Measurements from ENCODE around the gene CNPPD1. TPM values are rescaled to one million over a fixed set of nuclear protein-coding genes. Genes with fewer than 3 reads are reported as not detected.

The CNPPD1 gene
- total RNA-seq, 4 donors from 2014 or later: 35.9 to 55.5 (median 44.2) TPM

GRCh38 chr2:219125886-219126270 is 50.8 kb downstream of the CNPPD1 start:
- TF ChIP-seq, protein P1, sequence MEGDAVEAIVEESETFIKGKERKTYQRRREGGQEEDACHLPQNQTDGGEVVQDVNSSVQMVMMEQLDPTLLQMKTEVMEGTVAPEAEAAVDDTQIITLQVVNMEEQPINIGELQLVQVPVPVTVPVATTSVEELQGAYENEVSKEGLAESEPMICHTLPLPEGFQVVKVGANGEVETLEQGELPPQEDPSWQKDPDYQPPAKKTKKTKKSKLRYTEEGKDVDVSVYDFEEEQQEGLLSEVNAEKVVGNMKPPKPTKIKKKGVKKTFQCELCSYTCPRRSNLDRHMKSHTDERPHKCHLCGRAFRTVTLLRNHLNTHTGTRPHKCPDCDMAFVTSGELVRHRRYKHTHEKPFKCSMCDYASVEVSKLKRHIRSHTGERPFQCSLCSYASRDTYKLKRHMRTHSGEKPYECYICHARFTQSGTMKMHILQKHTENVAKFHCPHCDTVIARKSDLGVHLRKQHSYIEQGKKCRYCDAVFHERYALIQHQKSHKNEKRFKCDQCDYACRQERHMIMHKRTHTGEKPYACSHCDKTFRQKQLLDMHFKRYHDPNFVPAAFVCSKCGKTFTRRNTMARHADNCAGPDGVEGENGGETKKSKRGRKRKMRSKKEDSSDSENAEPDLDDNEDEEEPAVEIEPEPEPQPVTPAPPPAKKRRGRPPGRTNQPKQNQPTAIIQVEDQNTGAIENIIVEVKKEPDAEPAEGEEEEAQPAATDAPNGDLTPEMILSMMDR (IDR thresholded peaks at IDR 0.05; ENCODE audit: low read depth): no peak

DNA sequence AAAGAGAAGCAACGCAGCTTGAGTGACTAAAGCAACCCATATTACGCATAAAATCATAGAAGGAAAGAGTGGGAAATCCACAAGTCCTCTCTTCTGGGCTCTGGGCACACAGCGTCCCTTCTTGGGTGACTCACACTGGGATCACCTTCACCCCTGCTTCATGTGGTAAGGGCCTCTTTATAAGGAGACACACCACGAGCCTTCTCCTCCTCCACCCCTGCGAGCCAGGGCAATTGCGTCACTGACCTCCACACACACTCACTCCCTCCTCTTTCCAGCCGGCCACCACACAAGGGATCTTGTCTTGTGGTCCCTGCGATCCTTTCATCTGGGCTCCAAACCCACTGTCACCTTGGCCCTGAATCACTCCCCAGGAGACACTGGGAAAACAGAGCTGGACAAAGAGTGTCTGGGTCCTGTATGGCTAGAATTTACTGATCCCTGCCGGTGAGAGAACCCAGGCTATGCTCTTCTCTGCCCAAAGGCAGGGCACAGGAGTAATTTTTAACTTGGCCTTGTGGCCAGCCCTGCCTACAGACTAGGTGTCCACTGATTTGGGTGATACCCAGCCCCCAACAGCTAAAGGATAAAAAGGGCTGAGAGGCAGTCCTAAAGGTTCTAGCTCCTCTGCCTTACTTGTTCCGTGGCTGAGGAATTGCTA is 51.4 kb downstream of the CNPPD1 start:
- TF ChIP-seq, protein P1 (IDR thresholded peaks at IDR 0.05; ENCODE audit: low read depth): no peak

DNA sequence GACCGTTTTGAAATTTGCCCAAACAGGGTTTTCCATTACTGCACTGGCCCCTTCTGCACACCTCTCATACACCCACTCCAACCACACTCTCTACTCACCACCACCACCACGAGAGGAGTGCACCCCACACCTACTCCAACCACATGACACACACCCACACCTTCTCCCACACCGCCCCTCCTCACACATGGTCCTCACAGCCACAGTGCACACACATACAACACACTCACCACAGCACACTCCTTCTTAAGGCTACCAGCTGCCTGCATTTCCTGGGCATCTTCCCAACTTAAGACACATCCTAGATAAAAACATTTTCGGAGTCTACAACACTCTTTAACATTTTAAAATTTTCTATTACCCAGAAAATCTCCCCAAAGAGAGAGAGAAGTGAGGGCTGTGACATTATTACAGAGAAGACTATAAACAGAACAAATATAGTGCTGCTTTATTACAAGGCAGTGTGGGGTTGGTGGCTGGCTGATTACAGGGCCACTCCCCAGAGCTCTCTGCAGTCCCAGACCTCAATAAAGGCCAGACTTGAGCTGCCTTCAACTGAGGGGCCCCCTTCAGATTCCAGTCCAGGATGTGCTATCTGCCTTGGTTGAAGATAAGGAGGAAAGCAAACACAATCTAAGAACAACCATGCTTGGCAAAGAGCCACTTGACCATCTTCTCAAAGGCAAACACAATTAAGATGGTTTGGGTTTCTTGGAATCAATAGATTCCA is 52.2 kb downstream of the CNPPD1 start:
- TF ChIP-seq, protein P1 (IDR thresholded peaks at IDR 0.05; ENCODE audit: low read depth): no peak

DNA sequence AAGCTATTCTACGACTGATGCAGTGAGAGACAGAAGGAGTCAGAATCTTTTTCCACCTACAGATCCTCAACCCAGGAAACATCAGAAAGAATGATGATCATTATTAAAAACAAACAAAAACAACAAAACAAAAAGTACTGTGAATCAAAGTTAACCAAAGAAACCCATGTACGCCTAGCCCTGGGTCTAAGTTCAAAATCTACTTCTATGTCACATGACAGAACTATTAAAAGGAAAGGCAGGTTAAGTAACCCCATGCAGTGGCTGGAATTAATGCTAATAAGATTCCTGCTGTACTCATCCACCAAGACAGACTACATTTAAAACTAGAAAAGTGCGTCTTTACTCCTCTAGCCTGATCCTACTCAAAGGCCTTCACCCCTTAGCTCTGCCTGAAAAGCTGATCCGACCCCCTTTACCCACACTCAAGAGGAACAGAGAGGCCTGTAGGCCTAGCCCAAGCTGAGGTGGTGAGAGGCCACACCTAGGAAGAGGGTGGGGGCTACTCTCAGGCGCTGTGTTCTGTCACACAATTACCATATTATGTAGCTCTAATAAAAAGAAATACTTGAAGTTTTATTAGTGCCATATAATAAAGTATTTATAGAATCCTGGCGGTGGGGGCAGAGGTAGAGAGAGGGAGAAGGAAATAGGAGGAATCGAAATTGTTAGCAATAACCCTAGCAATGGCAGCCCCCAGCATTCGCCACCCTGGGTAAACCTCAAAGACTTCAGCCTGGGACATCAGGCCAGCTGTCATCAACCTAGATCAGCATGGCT is 53.2 kb downstream of the CNPPD1 start:
- TF ChIP-seq, protein P1 (IDR thresholded peaks at IDR 0.05; ENCODE audit: low read depth): no peak

- TF ChIP-seq, protein P1 (IDR thresholded peaks at IDR 0.05; ENCODE audit: low read depth): no peak
Observed at GRCh38 chr2:219122202-219122980, 54.3 kb downstream of the CNPPD1 start.

Other genes starting within 250 kb of the CNPPD1 start
- gene CDK5R2, start 217.3 kb downstream of the CNPPD1 start, total RNA-seq: not detected
- gene FEV, start 191.7 kb downstream of the CNPPD1 start, total RNA-seq: not detected
- not detected for gene CRYBA2, start 183.5 kb downstream of the CNPPD1 start, total RNA-seq
- not detected for gene CFAP65, start 135.4 kb downstream of the CNPPD1 start, total RNA-seq
- under 1 TPM in 1 of 4 donors, not detected in 3; 0.33 TPM for gene IHH, start 116.0 kb downstream of the CNPPD1 start, total RNA-seq
- gene NHEJ1, start 16.1 kb downstream of the CNPPD1 start, total RNA-seq: 10 to 100 TPM; 14.3 to 27.7 (median 19.4) TPM
- under 1 TPM; 0.38 to 0.82 (median 0.67) TPM for gene SLC23A3, start 6.9 kb downstream of the CNPPD1 start, total RNA-seq
- 10 to 100 TPM; 30.7 to 67.0 (median 62.9) TPM for gene RETREG2, start 1.4 kb upstream of the CNPPD1 start, total RNA-seq
- gene ZFAND2B, start 29.9 kb upstream of the CNPPD1 start, total RNA-seq: 10 to 100 TPM; 28.0 to 60.3 (median 43.7) TPM
- 10 to 100 TPM in 3 of 4 donors, 1 to 10 TPM in 1; 8.2 to 31.6 (median 24.7) TPM for gene ABCB6, start 42.0 kb upstream of the CNPPD1 start, total RNA-seq
- 10 to 100 TPM; 29.0 to 54.1 (median 30.3) TPM for gene ATG9A, start 52.7 kb upstream of the CNPPD1 start, total RNA-seq
- gene ANKZF1, start 52.9 kb upstream of the CNPPD1 start, total RNA-seq: 10 to 100 TPM; 16.8 to 62.5 (median 52.7) TPM
- 10 to 100 TPM in 3 of 4 donors, 1 to 10 TPM in 1; 2.9 to 12.2 (median 11.0) TPM for gene GLB1L, start 68.5 kb upstream of the CNPPD1 start, total RNA-seq
- gene STK16, start 68.6 kb upstream of the CNPPD1 start, total RNA-seq: 10 to 100 TPM; 13.7 to 22.2 (median 15.4) TPM
- gene TUBA4B, start 76.3 kb upstream of the CNPPD1 start, total RNA-seq: not detected
- gene TUBA4A, start 77.0 kb upstream of the CNPPD1 start, total RNA-seq: 10 to 100 TPM in 2 of 4 donors, 1 to 10 TPM in 2; 7.2 to 31.8 (median 9.2) TPM
- 10 to 100 TPM; 44.7 to 77.0 (median 51.1) TPM for gene DNAJB2, start 102.4 kb upstream of the CNPPD1 start, total RNA-seq
- not detected for gene PTPRN, start 132.5 kb upstream of the CNPPD1 start, total RNA-seq
- gene RESP18, start 155.8 kb upstream of the CNPPD1 start, total RNA-seq: not detected
- gene DNPEP, start 211.0 kb upstream of the CNPPD1 start, total RNA-seq: 10 to 100 TPM; 45.0 to 98.5 (median 54.1) TPM
- gene DES, start 241.5 kb upstream of the CNPPD1 start, total RNA-seq: 10 to 100 TPM in 2 of 4 donors, 1 to 10 TPM in 2; 3.1 to 28.8 (median 13.3) TPM